Upper lobe of right lung (tissue), 1 donor: ENCODE data around the gene COASY. TPM values are rescaled to one million over a fixed set of nuclear protein-coding genes. Genes with fewer than 3 reads are reported as not detected.
"Not testable (repeated sequence)": the region's sequence is repeated elsewhere in the genome, so short reads cannot be mapped to it uniquely, and the experiment has no call there.

ENCODE experiments used
- ATAC-seq: fragments of 200-7000 bp; cut with Tn5 transposase; one replicate; pipeline ENCODE4 v1.9.1; 2020; ENCODE audit warnings: mild to moderate bottlenecking, moderate library complexity
- DNase-seq: peaks from one replicate; pipeline ENCODE4 v3.0.0-alpha.2; 2020
- H3K27ac ChIP-seq: fragments of 200-600 bp; one replicate; pipeline ENCODE4 v1.8.0; 2022
- H3K27me3 ChIP-seq: fragments of 200-600 bp; one replicate; pipeline ENCODE4 v1.8.0; 2022; ENCODE audit warnings: mild to moderate bottlenecking
- H3K36me3 ChIP-seq: fragments of 200-600 bp; one replicate; pipeline ENCODE4 v1.8.0; 2022
- H3K4me1 ChIP-seq: fragments of 200-600 bp; one replicate; pipeline ENCODE4 v1.8.0; 2022
- H3K4me3 ChIP-seq: fragments of 200-600 bp; one replicate; pipeline ENCODE4 v1.8.0; 2022; ENCODE audit warnings: mild to moderate bottlenecking
- H3K9me3 ChIP-seq: fragments of 200-600 bp; one replicate; pipeline ENCODE4 v1.8.0; 2022
- intact Hi-C: fragments of 100-400 bp; cut with DNase I; formaldehyde crosslinking; loops from one replicate; pipeline ENCODE4 v1.11.0; 2022
- total RNA-seq: library from RNA; stranded (reverse); fragmentation: NEBNext Ultra II Directional; extraction: Animal tissue kit (Norgen Biotek cat#: 25700); gene quantifications from one replicate; pipeline ENCODE4 v1.2.1, GENCODE V29; 2021
- TF ChIP-seq, protein P1 (sequence below): fragments of 200-600 bp; IDR thresholded peaks from one replicate; pipeline ENCODE4 v1.8.0; 2022; ENCODE audit warnings: antibody characterized with exemption
- donor health status: DM: no; HTN: yes; CAD: no; lungs with severe emphysema.

Gene COASY
- total RNA-seq, 1 donor from 2014 or later = 63.3 TPM

DNA sequence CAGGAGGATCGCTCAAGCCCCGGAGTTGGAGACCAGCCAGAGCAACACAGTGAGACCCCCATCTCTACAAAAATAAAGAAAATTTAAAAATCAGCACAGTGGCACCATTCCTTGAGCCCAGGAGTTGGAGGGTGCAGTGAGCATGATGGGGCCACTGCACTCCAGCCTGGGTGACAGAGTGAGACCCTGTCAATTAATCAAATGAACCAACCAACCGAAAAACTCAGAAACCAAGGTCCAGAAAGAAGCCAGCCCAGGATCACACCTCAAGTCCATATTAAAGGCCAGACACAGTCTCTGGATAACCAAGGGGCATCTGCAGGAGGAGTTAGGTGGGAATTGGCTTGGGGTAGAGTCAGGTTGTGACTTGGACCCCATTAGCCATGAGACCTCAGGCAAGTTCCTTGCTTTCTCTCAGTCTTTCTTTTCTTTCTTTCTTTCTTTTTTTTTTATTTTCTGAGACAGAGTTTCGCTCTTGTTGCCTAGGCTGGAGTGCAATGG is 6.8 kb upstream of the COASY start:
- Histone ChIP-seq H3K27ac (peak overlapping the region; percentile 92), H3K36me3 (no peaks in the 10 kb centered on the region), H3K4me3 (peak overlapping the region; percentile 89), H3K9me3 (no peaks in the 10 kb centered on the region), H3K27me3 (no peaks in the 10 kb centered on the region), H3K4me1 (peaks cover 15% of the 10 kb centered on the region)
- ATAC-seq (no peak), DNase-seq (no peak)
- TF ChIP-seq, protein P1, sequence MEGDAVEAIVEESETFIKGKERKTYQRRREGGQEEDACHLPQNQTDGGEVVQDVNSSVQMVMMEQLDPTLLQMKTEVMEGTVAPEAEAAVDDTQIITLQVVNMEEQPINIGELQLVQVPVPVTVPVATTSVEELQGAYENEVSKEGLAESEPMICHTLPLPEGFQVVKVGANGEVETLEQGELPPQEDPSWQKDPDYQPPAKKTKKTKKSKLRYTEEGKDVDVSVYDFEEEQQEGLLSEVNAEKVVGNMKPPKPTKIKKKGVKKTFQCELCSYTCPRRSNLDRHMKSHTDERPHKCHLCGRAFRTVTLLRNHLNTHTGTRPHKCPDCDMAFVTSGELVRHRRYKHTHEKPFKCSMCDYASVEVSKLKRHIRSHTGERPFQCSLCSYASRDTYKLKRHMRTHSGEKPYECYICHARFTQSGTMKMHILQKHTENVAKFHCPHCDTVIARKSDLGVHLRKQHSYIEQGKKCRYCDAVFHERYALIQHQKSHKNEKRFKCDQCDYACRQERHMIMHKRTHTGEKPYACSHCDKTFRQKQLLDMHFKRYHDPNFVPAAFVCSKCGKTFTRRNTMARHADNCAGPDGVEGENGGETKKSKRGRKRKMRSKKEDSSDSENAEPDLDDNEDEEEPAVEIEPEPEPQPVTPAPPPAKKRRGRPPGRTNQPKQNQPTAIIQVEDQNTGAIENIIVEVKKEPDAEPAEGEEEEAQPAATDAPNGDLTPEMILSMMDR = no peak
- intact Hi-C loops = no loop called here

DNA sequence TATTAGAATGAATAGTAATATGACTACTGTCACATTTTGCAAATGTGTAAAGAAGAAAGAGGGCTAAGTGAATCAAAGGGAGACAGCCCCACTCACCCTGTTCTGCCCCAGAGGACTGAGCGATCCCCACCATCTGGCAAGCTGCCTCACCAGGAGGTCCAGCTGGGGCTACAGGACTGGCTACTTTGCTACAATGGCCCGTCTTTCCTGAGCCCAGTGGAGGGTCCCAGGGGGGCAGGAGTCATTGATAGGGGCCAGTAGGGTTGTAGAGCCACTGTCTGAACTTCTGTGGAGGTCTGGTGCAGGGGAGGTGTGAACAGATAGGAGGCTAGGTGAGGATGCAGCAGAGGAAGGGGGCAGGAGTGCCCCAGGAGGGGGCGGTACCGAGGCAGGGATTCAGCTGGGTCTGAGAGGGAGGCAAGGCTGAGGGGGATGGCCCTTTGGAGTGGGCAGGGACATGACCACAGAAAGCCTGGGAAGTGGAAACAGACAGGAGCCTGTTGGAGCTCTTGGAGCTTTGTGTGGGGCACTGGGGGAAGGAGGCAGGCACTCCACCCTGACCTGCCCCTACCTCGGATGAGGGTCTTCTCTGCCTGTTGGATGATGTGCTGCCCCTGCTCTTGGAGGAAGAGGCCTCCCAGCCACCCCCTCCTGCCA is 5.9 kb upstream of the COASY start:
- H3K4me3 ChIP-seq, DNase-seq, H3K9me3 ChIP-seq, intact Hi-C loops, H3K27me3 ChIP-seq, ATAC-seq, H3K36me3 ChIP-seq: not testable (repeated sequence)
- Histone ChIP-seq H3K27ac (peak overlapping the region; percentile 92), H3K4me1 (peaks cover 15% of the 10 kb centered on the region)

DNA sequence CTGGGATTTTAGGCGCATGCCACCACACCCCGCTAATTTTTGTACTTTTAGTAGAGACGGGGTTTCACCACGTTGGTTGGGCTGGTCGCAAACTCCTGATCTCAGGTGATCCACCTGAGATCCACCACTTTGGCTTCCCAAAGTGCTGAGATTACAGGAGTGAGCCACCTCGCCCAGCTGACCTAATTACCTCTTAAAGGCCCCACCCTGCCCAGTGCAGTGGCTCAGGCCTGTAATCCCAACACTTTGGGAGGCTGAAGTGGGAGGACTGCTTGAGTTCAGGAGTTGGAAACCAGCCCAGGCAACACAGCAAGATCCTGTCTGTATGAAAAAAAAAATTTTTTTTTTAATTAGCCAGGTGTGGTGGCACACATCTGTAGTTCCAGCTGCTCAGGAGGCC is 2.9 kb upstream of the COASY start:
- Histone ChIP-seq H3K9me3 (no peaks in the 10 kb centered on the region), H3K4me1 (peaks cover 28% of the 10 kb centered on the region), H3K27ac (peak overlapping the region; percentile 47), H3K36me3 (peaks cover 2% of the 10 kb centered on the region), H3K4me3 (no peak overlapping the region), H3K27me3 (no peaks in the 10 kb centered on the region)
- ATAC-seq = peak; percentile 15
- intact Hi-C loops = no loop called here
- DNase-seq = no peak
- TF ChIP-seq, protein P1 = no peak

DNA sequence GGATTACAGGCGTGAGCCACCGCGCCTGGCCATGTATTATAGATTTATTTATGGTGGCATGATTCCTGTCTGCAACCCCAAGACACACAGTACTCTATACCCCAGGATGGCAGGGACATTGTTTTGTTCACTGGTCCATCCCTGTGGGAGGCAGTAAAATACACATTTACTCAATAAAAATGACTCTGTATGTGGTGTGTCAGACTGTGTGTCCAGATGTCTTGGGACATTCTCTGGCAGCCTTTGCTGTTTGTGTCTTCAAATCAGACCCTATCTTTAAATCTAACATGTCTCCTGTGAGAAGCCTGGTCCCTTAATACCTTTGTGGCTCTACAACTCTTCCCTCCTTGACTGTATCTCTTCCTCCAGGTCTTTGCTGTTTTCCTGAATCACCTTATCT is 1.7 kb upstream of the COASY start:
- Histone ChIP-seq H3K36me3 (peaks cover 14% of the 10 kb centered on the region), H3K4me3 (no peak overlapping the region), H3K27me3 (no peaks in the 10 kb centered on the region), H3K9me3 (no peaks in the 10 kb centered on the region), H3K4me1 (peaks cover 33% of the 10 kb centered on the region), H3K27ac (no peak overlapping the region)
- ATAC-seq (no peak), DNase-seq (no peak)
- TF ChIP-seq, protein P1 = no peak
- intact Hi-C loops = no loop called here

DNA sequence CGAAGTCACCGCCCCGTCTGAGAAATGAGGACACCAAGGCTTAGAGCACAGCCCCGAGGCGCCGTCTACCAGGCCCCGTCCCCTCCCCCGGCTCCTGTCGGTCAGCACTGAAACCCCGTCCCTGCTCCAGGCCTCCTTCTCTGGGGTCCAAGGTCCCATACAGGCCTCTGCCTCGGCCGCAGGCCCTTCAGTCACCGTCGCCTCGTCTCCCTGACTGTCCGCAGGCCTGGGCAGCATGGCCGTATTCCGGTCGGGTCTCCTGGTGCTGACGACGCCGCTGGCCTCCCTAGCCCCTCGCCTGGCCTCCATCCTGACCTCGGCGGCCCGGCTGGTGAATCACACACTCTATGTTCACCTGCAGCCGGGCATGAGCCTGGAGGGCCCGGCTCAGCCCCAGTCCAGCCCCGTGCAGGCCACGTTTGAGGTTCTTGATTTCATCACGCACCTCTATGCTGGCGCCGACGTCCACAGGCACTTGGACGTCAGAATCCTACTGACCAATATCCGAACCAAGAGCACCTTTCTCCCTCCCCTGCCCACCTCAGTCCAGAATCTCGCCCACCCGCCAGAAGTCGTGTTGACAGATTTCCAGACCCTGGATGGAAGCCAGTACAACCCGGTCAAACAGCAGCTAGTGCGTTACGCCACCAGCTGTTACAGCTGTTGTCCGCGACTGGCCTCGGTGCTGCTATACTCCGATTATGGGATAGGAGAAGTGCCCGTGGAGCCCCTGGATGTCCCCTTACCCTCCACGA is 617 bp downstream of the COASY start:
- intact Hi-C loops = no loop called here
- no peaks in the 10 kb centered on the region for H3K27me3 ChIP-seq
- TF ChIP-seq, protein P1 = no peak
- no peaks in the 10 kb centered on the region for H3K9me3 ChIP-seq
- peak; percentile 0 for ATAC-seq
- H3K4me3 ChIP-seq = peak overlapping the region; percentile 98
- peak; percentile 65 for DNase-seq
- peak overlapping the region; percentile 85 for H3K27ac ChIP-seq
- H3K4me1 ChIP-seq = peaks cover 37% of the 10 kb centered on the region
- peaks cover 21% of the 10 kb centered on the region for H3K36me3 ChIP-seq

DNA sequence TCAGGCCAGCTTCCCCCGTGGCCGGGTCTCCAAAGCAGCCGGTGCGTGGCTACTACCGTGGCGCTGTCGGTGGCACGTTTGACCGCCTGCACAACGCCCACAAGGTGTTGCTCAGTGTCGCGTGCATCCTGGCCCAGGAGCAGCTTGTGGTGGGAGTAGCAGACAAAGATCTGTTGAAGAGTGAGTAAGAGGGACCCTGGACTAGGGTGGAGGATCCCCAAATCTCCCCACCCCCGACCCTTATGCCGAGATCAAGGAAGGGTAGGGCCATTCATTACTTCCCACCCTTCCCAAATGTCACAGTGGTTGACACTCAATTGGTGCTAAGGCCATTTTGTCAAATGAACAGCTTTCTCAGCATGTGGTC is 1.2 kb downstream of the COASY start:
- Histone ChIP-seq H3K27ac (peak overlapping the region; percentile 85), H3K4me1 (peaks cover 43% of the 10 kb centered on the region), H3K27me3 (no peaks in the 10 kb centered on the region), H3K9me3 (no peaks in the 10 kb centered on the region), H3K4me3 (peak overlapping the region; percentile 98), H3K36me3 (peaks cover 21% of the 10 kb centered on the region)
- no peak for DNase-seq
- no peak for ATAC-seq
- intact Hi-C loops = no loop called here
- TF ChIP-seq, protein P1 = no peak
